ENCODE measurements around the gene FATE1.
A peak's percentile ranks its signal among the peaks of the same experiment; 100 is the strongest.

Gene FATE1

GRCh38 chrX:151711787-151712186 is 4.0 kb upstream of the FATE1 start:
- DNase-seq (ENCODE audit: low spot score): no peak
- no peak for TF ChIP-seq CTCF (IDR thresholded peaks at IDR 0.05; ENCODE audit: borderline replicate concordance, control extremely low read depth, extremely low read depth, insufficient read depth, missing control alignments)
- in situ Hi-C loops (cut with MboI; ENCODE audit: low sequenced_read_pairs, unreplicated experiment): no loop called here

- in situ Hi-C loops (cut with MboI; ENCODE audit: low sequenced_read_pairs, unreplicated experiment): no loop called here
- no peak for TF ChIP-seq CTCF (IDR thresholded peaks at IDR 0.05; ENCODE audit: borderline replicate concordance, control extremely low read depth, extremely low read depth, insufficient read depth, missing control alignments)
- no peak for DNase-seq (ENCODE audit: low spot score)
These were observed 3.6 kb upstream of the FATE1 start for GRCh38 chrX:151712253-151712652.

- TF ChIP-seq CTCF (IDR thresholded peaks at IDR 0.05; ENCODE audit: borderline replicate concordance, control extremely low read depth, extremely low read depth, insufficient read depth, missing control alignments): peak; percentile 34
- in situ Hi-C loops (cut with MboI; ENCODE audit: low sequenced_read_pairs, unreplicated experiment): no loop called here
- peak; percentile 47 for DNase-seq (ENCODE audit: low spot score)
These were observed 2.0 kb upstream of the FATE1 start for GRCh38 chrX:151713849-151714248.

GRCh38 chrX:151714362-151714761 is 1.5 kb upstream of the FATE1 start:
- in situ Hi-C loops (cut with MboI; ENCODE audit: low sequenced_read_pairs, unreplicated experiment): no loop called here
- TF ChIP-seq CTCF (IDR thresholded peaks at IDR 0.05; ENCODE audit: borderline replicate concordance, control extremely low read depth, extremely low read depth, insufficient read depth, missing control alignments): no peak
- DNase-seq (ENCODE audit: low spot score): no peak

- in situ Hi-C loops (cut with MboI; ENCODE audit: low sequenced_read_pairs, unreplicated experiment): no loop called here
- no peak for TF ChIP-seq CTCF (IDR thresholded peaks at IDR 0.05; ENCODE audit: borderline replicate concordance, control extremely low read depth, extremely low read depth, insufficient read depth, missing control alignments)
- no peak for DNase-seq (ENCODE audit: low spot score)
These were observed 6.5 kb downstream of the FATE1 start for GRCh38 chrX:151722241-151722846.

GRCh38 chrX:151723156-151723760 is 7.4 kb downstream of the FATE1 start:
- no peak for DNase-seq (ENCODE audit: low spot score)
- in situ Hi-C loops (cut with MboI; ENCODE audit: low sequenced_read_pairs, unreplicated experiment): no loop called here
- no peak for TF ChIP-seq CTCF (IDR thresholded peaks at IDR 0.05; ENCODE audit: borderline replicate concordance, control extremely low read depth, extremely low read depth, insufficient read depth, missing control alignments)

Measured in GM13976 (cell line).